Colonic mucosa (tissue), 4 donors: Measurements from ENCODE around the gene TMED1. TPM values are rescaled to one million over a fixed set of nuclear protein-coding genes. Genes with fewer than 3 reads are reported as not detected.
"Not testable (repeated sequence)": the region's sequence is repeated elsewhere in the genome, so short reads cannot be mapped to it uniquely, and the experiment has no call there.

Source experiments
- DNase-seq: peaks from one replicate; pipeline ENCODE4 v3.0.0-alpha.2; 2020
- H3K27ac ChIP-seq: fragments of 200-600 bp; one replicate; pipeline ENCODE4 v1.8.0; 2021
- H3K27me3 ChIP-seq: fragments of 200-600 bp; one replicate; pipeline ENCODE4 v1.8.0; 2021
- H3K36me3 ChIP-seq: fragments of 200-600 bp; one replicate; pipeline ENCODE4 v1.8.0; 2021
- H3K4me1 ChIP-seq: fragments of 200-600 bp; one replicate; pipeline ENCODE4 v1.8.0; 2021; ENCODE audit warnings: mild to moderate bottlenecking
- H3K4me3 ChIP-seq: fragments of 200-600 bp; one replicate; pipeline ENCODE4 v1.8.0; 2021
- H3K9ac ChIP-seq, 2 donors: one replicate each; pipeline ENCODE4 v1.7.0; 2013; ENCODE audit warnings: control low read depth in 2 of 2, low read depth in 2 of 2, low read length in 2 of 2
- H3K9me3 ChIP-seq: fragments of 200-600 bp; one replicate; pipeline ENCODE4 v1.8.0; 2021
- CTCF ChIP-seq: fragments of 200-600 bp; IDR thresholded peaks from one replicate; pipeline ENCODE4 v1.8.0; 2022; ENCODE audit warnings: antibody characterized with exemption, mild to moderate bottlenecking
- intact Hi-C: fragments of 100-400 bp; cut with DNase I; formaldehyde crosslinking; loops from one replicate; pipeline ENCODE4 v1.14.1; 2022
- total RNA-seq, 2 donors: library from RNA; stranded (reverse); fragmentation: NEBNext Ultra II Directional in 1 of 2; extraction: Animal tissue kit (Norgen Biotek cat#: 25700) in 1 of 2; gene quantifications; one replicate each; pipeline ENCODE4 v1.2.1, GENCODE V29; 2021
- donor health status: healthy.
- donor health status: DM: no; HTN: no; CAD: no.
- donor health status: DM: no; HTN: no; CAD: no.

Gene TMED1
- total RNA-seq, 2 donors from 2014 or later, result 21.2 to 22.5 TPM

- Histone ChIP-seq H3K27me3 (no peaks in the 10 kb centered on the region), H3K27ac (no peak overlapping the region), H3K4me1 (no peaks in the 10 kb centered on the region), H3K9ac (no peak overlapping the region), H3K9me3 (no peaks in the 10 kb centered on the region), H3K36me3 (no peaks in the 10 kb centered on the region), H3K4me3 (no peak overlapping the region)
- no peak for DNase-seq
- intact Hi-C loops, result no loop called here
- TF ChIP-seq CTCF, result peak; percentile 61
Observed at GRCh38 chr19:10858204-10858828, 22.3 kb upstream of the TMED1 start.

- H3K9me3 ChIP-seq, H3K36me3 ChIP-seq, H3K4me1 ChIP-seq, H3K27me3 ChIP-seq, H3K4me3 ChIP-seq, intact Hi-C loops, H3K9ac ChIP-seq, H3K27ac ChIP-seq, DNase-seq: not testable (repeated sequence)
Observed at GRCh38 chr19:10856899-10857298, 20.9 kb upstream of the TMED1 start.

GRCh38 chr19:10855879-10856522, 20.0 kb upstream of the TMED1 start:
- no peaks in the 10 kb centered on the region for H3K9me3 ChIP-seq
- H3K9ac ChIP-seq, result no peak overlapping the region
- H3K27ac ChIP-seq, result no peak overlapping the region
- TF ChIP-seq CTCF, result peak; percentile 56
- H3K4me1 ChIP-seq, result no peaks in the 10 kb centered on the region
- intact Hi-C loops, result no loop called here
- no peaks in the 10 kb centered on the region for H3K36me3 ChIP-seq
- no peak for DNase-seq
- H3K4me3 ChIP-seq, result no peak overlapping the region
- no peaks in the 10 kb centered on the region for H3K27me3 ChIP-seq

- H3K27ac ChIP-seq, result no peak overlapping the region
- no peaks in the 10 kb centered on the region for H3K9me3 ChIP-seq
- H3K9ac ChIP-seq, result no peak overlapping the region
- no peak for TF ChIP-seq CTCF
- no peaks in the 10 kb centered on the region for H3K27me3 ChIP-seq
- no peak for DNase-seq
- no peak overlapping the region for H3K4me3 ChIP-seq
- H3K4me1 ChIP-seq, result no peaks in the 10 kb centered on the region
- H3K36me3 ChIP-seq, result no peaks in the 10 kb centered on the region
- intact Hi-C loops, result no loop called here
Observed at GRCh38 chr19:10854350-10855089, 18.5 kb upstream of the TMED1 start.

- no peak overlapping the region for H3K27ac ChIP-seq
- no peak for TF ChIP-seq CTCF
- intact Hi-C loops, result no loop called here
Observed at GRCh38 chr19:10852941-10853340, 16.9 kb upstream of the TMED1 start.

More at GRCh38 chr19:10852941-10853340, 16.9 kb upstream of the TMED1 start:
- DNase-seq, result no peak
- no peaks in the 10 kb centered on the region for H3K27me3 ChIP-seq
- H3K4me3 ChIP-seq, result no peak overlapping the region
- H3K4me1 ChIP-seq, result no peaks in the 10 kb centered on the region
- H3K36me3 ChIP-seq, result no peaks in the 10 kb centered on the region
- no peaks in the 10 kb centered on the region for H3K9me3 ChIP-seq
- H3K9ac ChIP-seq, result no peak overlapping the region
